22Rv1 (cell line): ENCODE data around the gene KRT38.

ENCODE experiments used
- CTCF ChIP-seq: fragments of 450-650 bp; IDR thresholded peaks from 2 replicates; pipeline ENCODE4 v1.5.1; 2017; ENCODE audit warnings: mild to moderate bottlenecking
- ZFX ChIP-seq: fragments of 450-650 bp; IDR thresholded peaks from 2 replicates; pipeline ENCODE4 v1.6.1; 2017; ENCODE audit warnings: antibody characterized with exemption, borderline replicate concordance

DNA sequence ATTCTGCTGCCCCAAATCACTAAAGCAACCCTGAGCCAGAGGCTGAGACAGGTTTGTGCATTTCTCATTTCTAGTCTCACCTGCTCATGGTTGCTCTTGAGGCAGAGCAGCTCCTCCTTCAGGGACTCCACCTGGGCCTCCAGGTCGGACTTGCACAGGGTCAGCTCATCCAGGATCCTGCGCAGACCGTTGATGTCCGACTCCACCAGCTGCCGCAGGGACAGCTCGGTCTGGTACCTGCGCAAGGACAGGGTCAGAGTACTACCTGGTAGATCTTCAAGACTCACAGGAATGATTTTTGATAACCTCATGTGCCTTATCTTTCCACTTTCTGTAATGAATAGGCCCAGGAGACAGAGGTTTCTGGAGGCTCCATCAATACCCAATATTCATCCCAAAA lies 44.4 kb downstream of the KRT38 start:
- TF ChIP-seq CTCF (no peak), ZFX (no peak)
